ENCODE measurements around the gene HCN1. TPM values are rescaled to one million over a fixed set of nuclear protein-coding genes. Genes with fewer than 3 reads are reported as not detected.
A peak's percentile ranks its signal among the peaks of the same experiment; 100 is the strongest.

The HCN1 gene
- polyA plus RNA-seq, 2 of the 4 experiments (the other 2 are of a cell fraction), result not detected

DNA sequence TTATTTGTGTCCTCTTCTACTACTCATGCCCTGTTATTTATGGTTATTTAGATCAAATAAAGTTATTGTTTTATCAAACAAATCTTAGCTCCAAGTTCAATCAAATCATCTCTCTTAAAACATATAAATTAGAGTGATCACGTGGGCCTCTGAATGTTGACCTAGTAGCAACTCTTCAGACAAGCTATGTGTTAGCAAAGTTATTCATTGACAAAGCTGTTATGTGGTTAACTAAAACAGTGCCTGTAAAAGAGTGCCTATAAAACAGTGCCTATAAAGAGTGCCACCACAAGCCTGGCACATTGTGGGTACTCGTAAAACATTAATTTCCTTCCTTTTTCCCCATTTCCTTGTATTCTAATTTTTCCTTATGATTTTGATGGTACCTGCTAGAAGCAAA is 421.9 kb downstream of the HCN1 start (continued):
- TF ChIP-seq JUN (IDR thresholded peaks at IDR 0.05) (no peak), POLR2AphosphoS2 (conservative IDR thresholded peaks at IDR 0.05; ENCODE audit: low read length) (no peak)

- no peak overlapping the region for H3K4me3 ChIP-seq
- H3K9me3 ChIP-seq, result 0 out of 3 replicates have a peak, but pooled peaks cover 3% of the 10 kb centered on the region
- 3% methylated on average over 1 of the region's 1 CpG for WGBS (ENCODE audit: missing lambda C conversion rate)
- no peak for TF ChIP-seq JUN (IDR thresholded peaks at IDR 0.05)
- no peak for TF ChIP-seq SMC3 (IDR thresholded peaks at IDR 0.05)
- TF ChIP-seq HOXA7 (CRISPR knock-in tag; IDR thresholded peaks at IDR 0.05), result no peak
- no peak for TF ChIP-seq RNF2 (IDR thresholded peaks at IDR 0.05; ENCODE audit: borderline replicate concordance, low read depth)
- TF ChIP-seq TP53 (CRISPR knock-in tag; IDR thresholded peaks at IDR 0.05), result no peak
- no peak for TF ChIP-seq HOXB13 (CRISPR knock-in tag; IDR thresholded peaks at IDR 0.05; ENCODE audit: low read depth)
- TF ChIP-seq NPAS2 (CRISPR knock-in tag; IDR thresholded peaks at IDR 0.05; ENCODE audit: borderline replicate concordance), result no peak
- TF ChIP-seq NFE2L2 (conservative IDR thresholded peaks at IDR 0.05; ENCODE audit: low read length), result no peak
- TF ChIP-seq HEYL (CRISPR knock-in tag; IDR thresholded peaks at IDR 0.05), result no peak
- no peak for TF ChIP-seq ZSCAN20 (CRISPR knock-in tag; IDR thresholded peaks at IDR 0.05)
- H3K4me1 ChIP-seq, result no peaks in the 10 kb centered on the region
- DNase-seq (ENCODE audit: low read depth in 1 of 2, low spot score in 1 of 2) (no peak), ATAC-seq (no peak), FAIRE-seq (no peak)
- CTCF ChIA-PET, result no interaction called here
- no peak overlapping the region for H3K27ac ChIP-seq
- no peak overlapping the region for H3K4me2 ChIP-seq
- POLR2A ChIA-PET, result no interaction called here
Observed at GRCh38 chr5:45271626-45272025, 424.6 kb downstream of the HCN1 start.

- Histone ChIP-seq H3K27ac (no peak overlapping the region), H3K4me3 (no peak overlapping the region), H3K9me3 (no peaks in the 10 kb centered on the region), H3K4me1 (no peaks in the 10 kb centered on the region), H3K4me2 (no peak overlapping the region)
- ATAC-seq, result no peak
- ChIA-PET CTCF (no interaction called here), POLR2A (no interaction called here)
- DNase-seq (ENCODE audit: low read depth in 1 of 2, low spot score in 1 of 2), result no peak
- 5% methylated on average over 1 of the region's 1 CpG for WGBS (ENCODE audit: missing lambda C conversion rate)
- no peak for FAIRE-seq
- TF ChIP-seq MAFK (IDR thresholded peaks at IDR 0.05; ENCODE audit: partially characterized antibody), result peak; percentile 69
- TF ChIP-seq, protein P1, sequence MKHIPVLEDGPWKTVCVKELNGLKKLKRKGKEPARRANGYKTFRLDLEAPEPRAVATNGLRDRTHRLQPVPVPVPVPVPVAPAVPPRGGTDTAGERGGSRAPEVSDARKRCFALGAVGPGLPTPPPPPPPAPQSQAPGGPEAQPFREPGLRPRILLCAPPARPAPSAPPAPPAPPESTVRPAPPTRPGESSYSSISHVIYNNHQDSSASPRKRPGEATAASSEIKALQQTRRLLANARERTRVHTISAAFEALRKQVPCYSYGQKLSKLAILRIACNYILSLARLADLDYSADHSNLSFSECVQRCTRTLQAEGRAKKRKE (CRISPR knock-in tag; IDR thresholded peaks at IDR 0.05; ENCODE audit: low read depth), result no peak
Observed at GRCh38 chr5:45264447-45264846, 431.7 kb downstream of the HCN1 start.

- ChIA-PET POLR2A (no interaction called here), CTCF (no interaction called here)
- 34% methylated on average over 22 of the region's 29 CpGs for WGBS (ENCODE audit: missing lambda C conversion rate)
- no peaks in the 10 kb centered on the region for H3K9me3 ChIP-seq
- DNase-seq (ENCODE audit: low read depth in 1 of 2, low spot score in 1 of 2), result no peak
- no peaks in the 10 kb centered on the region for H3K4me1 ChIP-seq
- TF ChIP-seq ZNF302 (CRISPR knock-in tag; IDR thresholded peaks at IDR 0.05), result no peak
- TF ChIP-seq FOSL2 (IDR thresholded peaks at IDR 0.05), result no peak
- TF ChIP-seq FOSL2 (CRISPR knock-in tag; IDR thresholded peaks at IDR 0.05), result no peak
- TF ChIP-seq HOXB13 (CRISPR knock-in tag; IDR thresholded peaks at IDR 0.05; ENCODE audit: low read depth), result no peak
- no peak for TF ChIP-seq BHLHE40 (IDR thresholded peaks at IDR 0.05; ENCODE audit: low read depth, low read length)
- TF ChIP-seq SREBF2 (IDR thresholded peaks at IDR 0.05), result no peak
- TF ChIP-seq CBX8 (IDR thresholded peaks at IDR 0.05), result no peak
- TF ChIP-seq, protein P2, sequence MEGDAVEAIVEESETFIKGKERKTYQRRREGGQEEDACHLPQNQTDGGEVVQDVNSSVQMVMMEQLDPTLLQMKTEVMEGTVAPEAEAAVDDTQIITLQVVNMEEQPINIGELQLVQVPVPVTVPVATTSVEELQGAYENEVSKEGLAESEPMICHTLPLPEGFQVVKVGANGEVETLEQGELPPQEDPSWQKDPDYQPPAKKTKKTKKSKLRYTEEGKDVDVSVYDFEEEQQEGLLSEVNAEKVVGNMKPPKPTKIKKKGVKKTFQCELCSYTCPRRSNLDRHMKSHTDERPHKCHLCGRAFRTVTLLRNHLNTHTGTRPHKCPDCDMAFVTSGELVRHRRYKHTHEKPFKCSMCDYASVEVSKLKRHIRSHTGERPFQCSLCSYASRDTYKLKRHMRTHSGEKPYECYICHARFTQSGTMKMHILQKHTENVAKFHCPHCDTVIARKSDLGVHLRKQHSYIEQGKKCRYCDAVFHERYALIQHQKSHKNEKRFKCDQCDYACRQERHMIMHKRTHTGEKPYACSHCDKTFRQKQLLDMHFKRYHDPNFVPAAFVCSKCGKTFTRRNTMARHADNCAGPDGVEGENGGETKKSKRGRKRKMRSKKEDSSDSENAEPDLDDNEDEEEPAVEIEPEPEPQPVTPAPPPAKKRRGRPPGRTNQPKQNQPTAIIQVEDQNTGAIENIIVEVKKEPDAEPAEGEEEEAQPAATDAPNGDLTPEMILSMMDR (IDR thresholded peaks at IDR 0.05), result no peak
- no peak for TF ChIP-seq MAFK (IDR thresholded peaks at IDR 0.05; ENCODE audit: partially characterized antibody)
- TF ChIP-seq ZC3H11A (IDR thresholded peaks at IDR 0.05), result no peak
- no peak for TF ChIP-seq RAD21 (conservative IDR thresholded peaks at IDR 0.05 in 1 of 2, IDR thresholded peaks at IDR 0.05 in 1 of 2)
- TF ChIP-seq CHD2 (IDR thresholded peaks at IDR 0.05; ENCODE audit: low read length, partially characterized antibody), result no peak
- no peak for TF ChIP-seq CHD4 (IDR thresholded peaks at IDR 0.05; ENCODE audit: borderline replicate concordance)
- TF ChIP-seq RNF2 (IDR thresholded peaks at IDR 0.05; ENCODE audit: borderline replicate concordance, low read depth), result no peak
- TF ChIP-seq JUNB (IDR thresholded peaks at IDR 0.05), result no peak
- TF ChIP-seq EP300 (IDR thresholded peaks at IDR 0.05), result no peak
- no peak for TF ChIP-seq NR3C1 (IDR thresholded peaks at IDR 0.05)
- no peak overlapping the region for H3K4me2 ChIP-seq
- ATAC-seq, result no peak
- FAIRE-seq, result no peak
- no peak overlapping the region for H3K4me3 ChIP-seq
- no peak overlapping the region for H3K27ac ChIP-seq
Observed at GRCh38 chr5:45262061-45262590, 434.1 kb downstream of the HCN1 start.

All from A549 (cell line).